Colon (tissue), 2 donors: ENCODE results near the gene GNAI3.

Experiments used
- FAIRE-seq: peaks from 2 replicates; lab custom pipeline; 2012; peaks lifted over from hg19 to GRCh38; lab: Jason Lieb, UNC
- donor health status: control.
- donor health status: control.

GNAI3 gene

GRCh38 chr1:109598655-109599054, 50.2 kb downstream of the GNAI3 start:
- no peak for FAIRE-seq

- no peak for FAIRE-seq
Measured at GRCh38 chr1:109603229-109603628, 54.8 kb downstream of the GNAI3 start.

GRCh38 chr1:109605381-109605780, 57.0 kb downstream of the GNAI3 start:
- FAIRE-seq: no peak

GRCh38 chr1:109609881-109610280, 61.5 kb downstream of the GNAI3 start:
- FAIRE-seq: no peak

- no peak for FAIRE-seq
Measured at GRCh38 chr1:109610609-109611307, 62.3 kb downstream of the GNAI3 start.

GRCh38 chr1:109611308-109611990, 63.0 kb downstream of the GNAI3 start:
- no peak for FAIRE-seq

GRCh38 chr1:109613361-109614147, 65.1 kb downstream of the GNAI3 start:
- no peak for FAIRE-seq

- no peak for FAIRE-seq
Measured at GRCh38 chr1:109615879-109616278, 67.5 kb downstream of the GNAI3 start.

- FAIRE-seq: no peak
Measured at GRCh38 chr1:109616391-109616790, 68.0 kb downstream of the GNAI3 start.

- no peak for FAIRE-seq
Measured at GRCh38 chr1:109617291-109617801, 68.9 kb downstream of the GNAI3 start.

- no peak for FAIRE-seq
Measured at GRCh38 chr1:109618661-109619575, 70.5 kb downstream of the GNAI3 start.

GRCh38 chr1:109619576-109620400, 71.4 kb downstream of the GNAI3 start, which contains the start of the genes AMPD2 and GNAT2:
AMPD2 (plus strand) TSS chr1:109619837; CDS start chr1:109621176, 1,339 bp downstream.
GNAT2 (minus strand) TSS chr1:109619616; CDS start chr1:109612870, 6,746 bp downstream.
- no peak for FAIRE-seq

- no peak for FAIRE-seq
Measured at GRCh38 chr1:109620401-109620791, 72.0 kb downstream of the GNAI3 start.

GRCh38 chr1:109620841-109621286, 72.4 kb downstream of the GNAI3 start:
- FAIRE-seq: no peak

GRCh38 chr1:109621379-109622136, 73.1 kb downstream of the GNAI3 start:
- no peak for FAIRE-seq

- no peak for FAIRE-seq
Measured at GRCh38 chr1:109622137-109622892, 73.9 kb downstream of the GNAI3 start.

GRCh38 chr1:109622895-109623294, 74.5 kb downstream of the GNAI3 start:
- FAIRE-seq: no peak

- no peak for FAIRE-seq
Measured at GRCh38 chr1:109623601-109624161, 75.3 kb downstream of the GNAI3 start.
